Activated CD4-positive, alpha-beta T cell treated with anti-CD3 and anti-CD28 coated beads for 36 hours (primary cell): ENCODE measurements around the gene ABCB8. TPM values are rescaled to one million over a fixed set of nuclear protein-coding genes. Genes with fewer than 3 reads are reported as not detected.

Experiments
- ATAC-seq: fragments of 200-7000 bp; cut with Tn5 transposase; one replicate; pipeline ENCODE4 v1.10.0; 2021; ENCODE audit warnings: mild to moderate bottlenecking, moderate library complexity
- CTCF ChIA-PET: fragments of 350-600 bp; sonication (Branson Sonifier 250); formaldehyde crosslinking; loops from one replicate; lab custom pipeline; 2021; ENCODE audit warnings: antibody characterized with exemption; lab: Charles Lee
- POLR2A ChIA-PET: fragments of 350-600 bp; sonication (Branson Sonifier 250); formaldehyde crosslinking; loops from one replicate; lab custom pipeline; 2021; ENCODE audit warnings: antibody characterized with exemption, inconsistent platforms; lab: Charles Lee
- DNase-seq: peaks from one replicate; pipeline ENCODE4 v3.0.0-alpha.2; 2020
- H3K27ac Mint-ChIP-seq: one replicate; pipeline ENCODE4 v1.8.0; 2021; ENCODE audit warnings: mixed read lengths
- H3K27me3 Mint-ChIP-seq: one replicate; pipeline ENCODE4 v1.8.0; 2021; ENCODE audit warnings: mixed read lengths
- H3K36me3 Mint-ChIP-seq: one replicate; pipeline ENCODE4 v1.8.0; 2021; ENCODE audit warnings: low read depth, mixed read lengths
- H3K4me1 Mint-ChIP-seq: one replicate; pipeline ENCODE4 v1.8.0; 2021; ENCODE audit warnings: mixed read lengths
- H3K4me3 Mint-ChIP-seq: one replicate; pipeline ENCODE4 v1.8.0; 2021; ENCODE audit warnings: mild to moderate bottlenecking, moderate library complexity, mixed read lengths
- H3K9me3 Mint-ChIP-seq: one replicate; pipeline ENCODE4 v1.8.0; 2021; ENCODE audit warnings: low read depth, mixed read lengths
- intact Hi-C, 2 experiments: fragments of 100-400 bp; cut with DNase I in 1 of 2; cut with micrococcal nuclease in 1 of 2; formaldehyde crosslinking; loops; one replicate each; pipeline versions ENCODE4 v1.14.2 to v1.15.1; 2022 to 2024; cut with DNase I, micrococcal nuclease
- total RNA-seq, 2 experiments: library from RNA; stranded (reverse); gene quantifications; one replicate each; pipeline ENCODE4 v1.2.3, GENCODE V29; 2021

The ABCB8 gene
- total RNA-seq, 2 experiments from 2014 or later = 41.9 to 44.5 TPM

- DNase-seq = no peak
- ChIA-PET POLR2A (no interaction called here), CTCF (interaction anchor here (1.2 kb wide), 1 partner anchor 15 kb away, joined by 3 read pairs; no protein-coding TSS in a partner anchor)
- Mint-ChIP-seq H3K9me3 (no peaks in the 10 kb centered on the region), H3K4me1 (peaks cover 19% of the 10 kb centered on the region), H3K27me3 (no peaks in the 10 kb centered on the region), H3K27ac (peak overlapping the region; percentile 25), H3K4me3 (no peak overlapping the region), H3K36me3 (peaks cover 24% of the 10 kb centered on the region)
- ATAC-seq = no peak
- intact Hi-C loops = no loop called here
Measured at GRCh38 chr7:151075662-151075971, 47.4 kb downstream of the ABCB8 start.

DNA sequence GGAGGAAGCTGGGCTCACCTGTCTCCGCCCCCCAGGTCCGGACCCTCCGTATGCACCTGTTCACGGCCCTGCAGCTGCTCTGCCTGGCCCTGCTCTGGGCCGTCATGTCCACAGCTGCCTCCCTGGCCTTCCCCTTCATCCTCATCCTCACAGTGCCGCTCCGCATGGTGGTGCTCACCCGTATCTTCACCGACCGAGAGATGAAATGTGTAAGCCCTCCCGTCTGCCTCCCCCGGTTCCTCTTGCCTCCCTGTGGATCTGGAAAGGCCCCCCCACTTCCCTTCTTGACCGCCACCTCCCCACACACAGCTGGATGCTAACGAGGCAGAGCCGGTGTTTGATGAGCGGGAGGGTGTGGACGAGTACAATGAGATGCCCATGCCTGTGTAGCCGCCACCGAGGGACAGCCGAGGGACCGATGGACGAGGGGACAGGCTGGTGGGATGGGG lies 47.8 kb downstream of the ABCB8 start:
- no peaks in the 10 kb centered on the region for H3K27me3 Mint-ChIP-seq
- H3K36me3 Mint-ChIP-seq = peaks cover 23% of the 10 kb centered on the region
- ATAC-seq (no peak), DNase-seq (no peak)
- ChIA-PET POLR2A (interaction anchor here (0.6 kb wide), 1 partner anchor 1324 kb away, joined by 6 read pairs; no protein-coding TSS in a partner anchor), CTCF (interaction anchor here (1.2 kb wide), 1 partner anchor 15 kb away, joined by 3 read pairs; no protein-coding TSS in a partner anchor)
- no peak overlapping the region for H3K27ac Mint-ChIP-seq
- no peaks in the 10 kb centered on the region for H3K9me3 Mint-ChIP-seq
- H3K4me1 Mint-ChIP-seq = peaks cover 19% of the 10 kb centered on the region
- intact Hi-C loops = no loop called here
- H3K4me3 Mint-ChIP-seq = no peak overlapping the region

DNA sequence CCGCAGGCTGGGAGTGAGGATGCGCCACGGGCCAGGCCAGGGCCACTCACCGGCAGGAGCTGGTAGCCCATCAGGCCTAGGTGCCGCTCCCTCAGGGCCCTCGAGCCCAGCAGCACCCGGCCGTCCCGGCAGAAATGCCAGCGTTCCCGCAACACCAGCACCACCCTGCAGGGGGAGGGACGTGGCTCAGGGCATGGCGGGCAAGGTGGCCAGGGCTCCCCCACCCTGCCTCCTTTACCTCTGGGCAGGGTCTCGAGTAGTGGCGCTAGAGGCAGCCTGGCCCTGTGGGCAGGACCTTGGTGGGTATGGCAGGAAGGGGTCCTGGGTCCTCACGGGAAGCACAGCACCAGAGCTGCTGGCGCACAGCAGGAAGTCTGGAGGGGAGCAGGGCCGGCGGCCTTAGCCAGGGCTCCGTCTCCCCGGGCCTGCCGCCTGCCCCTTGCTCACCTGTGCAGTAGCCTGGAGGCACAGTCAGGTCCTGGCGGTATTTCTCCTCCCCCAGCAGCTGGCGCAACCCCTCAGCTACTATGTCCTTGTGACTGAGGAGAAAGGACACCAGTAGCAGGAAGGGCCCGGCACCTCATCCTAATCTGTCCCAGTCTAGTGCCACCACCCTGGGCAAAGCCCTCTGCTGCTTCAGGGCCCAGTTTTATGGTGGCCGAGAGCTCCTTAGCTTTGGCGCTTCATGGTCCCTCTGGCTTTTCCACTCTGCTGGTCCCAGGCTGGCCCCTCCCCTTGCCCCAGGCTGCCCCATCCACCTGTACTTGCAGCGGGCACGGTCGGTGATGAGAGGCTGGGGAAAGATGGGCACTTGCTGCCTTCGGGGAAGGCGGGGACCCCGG lies 48.8 kb downstream of the ABCB8 start:
- H3K36me3 Mint-ChIP-seq = peaks cover 20% of the 10 kb centered on the region
- no peaks in the 10 kb centered on the region for H3K9me3 Mint-ChIP-seq
- no peak overlapping the region for H3K4me3 Mint-ChIP-seq
- POLR2A ChIA-PET = no interaction called here
- CTCF ChIA-PET = interaction anchor here (0.6 to 1.2 kb wide), 2 partner anchors 14 to 47 kb away, joined by 3 read pairs; no protein-coding TSS in a partner anchor
- peak; percentile 49 for DNase-seq
- peaks cover 26% of the 10 kb centered on the region for H3K4me1 Mint-ChIP-seq
- H3K27ac Mint-ChIP-seq = no peak overlapping the region
- intact Hi-C loops = no loop called here
- no peaks in the 10 kb centered on the region for H3K27me3 Mint-ChIP-seq
- no peak for ATAC-seq

DNA sequence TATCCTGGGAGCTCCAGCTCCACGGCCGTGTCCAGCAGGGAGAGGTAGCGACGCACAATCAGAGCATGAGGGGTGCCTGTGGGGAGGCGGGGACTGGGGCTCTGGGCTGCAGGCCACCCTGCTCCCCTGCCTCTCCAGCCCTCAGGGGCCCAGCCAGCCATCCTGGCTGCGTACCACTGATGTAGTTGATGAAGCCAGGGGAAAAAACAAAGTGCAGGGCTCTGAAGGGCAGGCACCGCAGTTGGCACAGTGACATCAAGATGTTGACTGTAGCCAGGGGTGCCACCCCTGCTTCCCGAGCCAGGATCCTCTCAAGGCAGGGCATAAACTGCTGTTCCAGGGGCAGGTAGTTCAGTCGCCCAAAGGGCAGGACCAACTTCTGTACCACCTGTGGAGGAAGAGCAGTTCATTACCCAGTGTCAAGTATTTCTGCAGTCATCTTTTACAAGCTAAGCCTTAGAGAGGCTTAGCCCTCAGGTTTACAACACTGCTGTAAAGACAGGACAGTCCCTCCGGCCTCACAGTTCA lies 49.5 kb downstream of the ABCB8 start:
- intact Hi-C loops = no loop called here
- DNase-seq = no peak
- Mint-ChIP-seq H3K27me3 (no peaks in the 10 kb centered on the region), H3K4me1 (peaks cover 31% of the 10 kb centered on the region), H3K36me3 (peaks cover 21% of the 10 kb centered on the region), H3K4me3 (peak overlapping the region; percentile 26), H3K9me3 (no peaks in the 10 kb centered on the region), H3K27ac (peak overlapping the region; percentile 21)
- CTCF ChIA-PET = no interaction called here
- no peak for ATAC-seq
- POLR2A ChIA-PET = no interaction called here

DNA sequence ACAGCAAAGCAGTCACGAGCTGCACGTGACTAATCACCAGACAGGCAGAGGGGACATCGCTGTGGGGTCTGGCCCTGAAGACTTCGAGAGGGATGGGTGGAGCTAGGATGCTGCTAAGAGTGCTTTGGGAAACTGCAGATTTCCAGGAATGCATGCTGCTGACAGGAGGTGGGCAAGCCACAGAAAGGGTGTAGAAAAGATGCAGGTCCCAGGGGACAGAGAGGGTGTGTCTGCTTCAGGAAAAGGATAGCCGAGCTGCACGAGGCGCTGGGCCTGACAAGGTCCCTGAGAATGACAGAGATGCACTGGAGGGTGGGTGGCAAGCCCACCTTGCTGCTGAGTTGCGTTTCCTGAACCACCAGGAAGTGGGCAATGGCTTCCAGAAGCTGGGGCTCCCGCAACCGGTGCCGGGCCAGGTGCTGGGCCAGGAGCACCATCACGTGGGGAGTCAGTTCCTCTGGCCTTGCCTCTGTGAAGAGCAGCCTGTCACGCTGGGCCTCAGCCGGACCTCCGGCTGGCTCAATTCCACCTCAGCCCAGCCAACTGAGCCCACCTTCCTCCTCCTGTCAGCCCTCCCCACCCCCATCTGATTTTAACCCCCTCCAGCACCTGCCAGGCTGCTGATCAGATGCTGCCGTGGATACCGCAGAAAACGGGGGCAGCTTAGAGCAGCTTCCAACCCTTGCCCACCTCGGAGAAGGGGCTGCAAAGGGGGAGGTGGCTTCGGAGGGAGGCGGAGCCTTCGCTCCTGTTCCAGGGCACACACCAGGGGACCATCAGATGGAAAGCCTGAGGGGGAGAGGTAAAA lies 50.2 kb downstream of the ABCB8 start:
- H3K27me3 Mint-ChIP-seq = no peaks in the 10 kb centered on the region
- peak overlapping the region; percentile 53 for H3K27ac Mint-ChIP-seq
- H3K4me3 Mint-ChIP-seq = peak overlapping the region; percentile 92
- intact Hi-C loops = no loop called here
- peaks cover 22% of the 10 kb centered on the region for H3K36me3 Mint-ChIP-seq
- CTCF ChIA-PET = interaction anchor here (0.6 kb wide), 1 partner anchor 270 kb away, joined by 3 read pairs; no protein-coding TSS in a partner anchor
- ATAC-seq (no peak), DNase-seq (no peak)
- H3K4me1 Mint-ChIP-seq = peaks cover 33% of the 10 kb centered on the region
- POLR2A ChIA-PET = no interaction called here
- no peaks in the 10 kb centered on the region for H3K9me3 Mint-ChIP-seq

- H3K9me3 Mint-ChIP-seq = no peaks in the 10 kb centered on the region
- H3K4me3 Mint-ChIP-seq = peak overlapping the region; percentile 92
- intact Hi-C loops = no loop called here
- peaks cover 21% of the 10 kb centered on the region for H3K36me3 Mint-ChIP-seq
- no peaks in the 10 kb centered on the region for H3K27me3 Mint-ChIP-seq
- peaks cover 33% of the 10 kb centered on the region for H3K4me1 Mint-ChIP-seq
- H3K27ac Mint-ChIP-seq = peak overlapping the region; percentile 53
- CTCF ChIA-PET = no interaction called here
- no peak for ATAC-seq
- POLR2A ChIA-PET = no interaction called here
- DNase-seq = no peak
Measured at GRCh38 chr7:151079199-151079910, 51.1 kb downstream of the ABCB8 start.

GRCh38 chr7:151080067-151080521 lies 51.8 kb downstream of the ABCB8 start:
- ChIA-PET POLR2A (interaction anchor here (0.5 to 1.0 kb wide), 3 partner anchors 17 to 149 kb away, joined by 3 to 7 read pairs (median 3); no protein-coding TSS in a partner anchor), CTCF (interaction anchor here (0.6 to 0.7 kb wide), 4 partner anchors 21 to 69 kb away, joined by 3 to 4 read pairs (median 3); partner anchors contain the start of gene ATG9B)
- Mint-ChIP-seq H3K4me3 (peak overlapping the region; percentile 92), H3K4me1 (peaks cover 37% of the 10 kb centered on the region), H3K27ac (peak overlapping the region; percentile 91), H3K27me3 (peaks cover 4% of the 10 kb centered on the region), H3K9me3 (no peaks in the 10 kb centered on the region), H3K36me3 (peaks cover 21% of the 10 kb centered on the region)
- ATAC-seq (peak; percentile 4), DNase-seq (peak; percentile 40)
- intact Hi-C loops = loop anchor here (1.0 to 10.0 kb wide), 11 partner anchors 22 to 1365 kb away; partner anchors contain the start of genes ABCF2 (in 2 of the 2), ABCB8 (in 1 of the 2), CHPF2 (in 1 of the 2) and GIMAP4 (in 1 of the 2)

GRCh38 chr7:151080522-151081169 lies 52.4 kb downstream of the ABCB8 start, which contains the start of gene FASTK:
Gene FASTK (minus strand): TSS chr7:151080809. CDS start chr7:151080766, 43 bp downstream.
- intact Hi-C loops = loop anchor here (1.0 to 10.0 kb wide), 11 partner anchors 22 to 1366 kb away; partner anchors contain the start of genes ABCF2 (in 2 of the 2), ABCB8 (in 1 of the 2), CHPF2 (in 1 of the 2) and GIMAP4 (in 1 of the 2)
- no peaks in the 10 kb centered on the region for H3K9me3 Mint-ChIP-seq

GRCh38 chr7:151081170-151082101 lies 53.2 kb downstream of the ABCB8 start:
- CTCF ChIA-PET = no interaction called here
- peaks cover 7% of the 10 kb centered on the region for H3K27me3 Mint-ChIP-seq

More at GRCh38 chr7:151080522-151081169, 52.4 kb downstream of the ABCB8 start, which contains the start of gene FASTK:
- ATAC-seq = peak; percentile 89
- peak within 1 kb of the TSS; percentile 91 for H3K27ac Mint-ChIP-seq
- peak within 1 kb of the TSS; percentile 94 for H3K4me3 Mint-ChIP-seq
- peak; percentile 94 for DNase-seq
- POLR2A ChIA-PET = interaction anchor here (0.5 to 1.0 kb wide), 4 partner anchors 8 to 149 kb away, joined by 3 to 7 read pairs (median 3); no protein-coding TSS in a partner anchor
- H3K27me3 Mint-ChIP-seq = peaks cover 7% of the 10 kb centered on the region
- H3K36me3 Mint-ChIP-seq = peaks cover 18% of the 10 kb centered on the region
- peaks cover 43% of the 10 kb centered on the region for H3K4me1 Mint-ChIP-seq
- CTCF ChIA-PET = interaction anchor here (0.6 to 0.7 kb wide), 4 partner anchors 22 to 69 kb away, joined by 3 to 4 read pairs (median 3); partner anchors contain the start of gene ATG9B

More at GRCh38 chr7:151081170-151082101, 53.2 kb downstream of the ABCB8 start:
- Mint-ChIP-seq H3K4me3 (peak overlapping the region; percentile 94), H3K27ac (peak overlapping the region; percentile 51), H3K36me3 (peaks cover 17% of the 10 kb centered on the region), H3K9me3 (no peaks in the 10 kb centered on the region), H3K4me1 (peaks cover 46% of the 10 kb centered on the region)
- DNase-seq (no peak), ATAC-seq (no peak)
- intact Hi-C loops = loop anchor here (2.0 to 10.0 kb wide), 7 partner anchors 146 to 1367 kb away; partner anchors contain the start of genes ABCF2 (in 1 of the 2), CHPF2 (in 1 of the 2), GIMAP4 (in 1 of the 2) and GIMAP7 (in 1 of the 2)
- POLR2A ChIA-PET = interaction anchor here (0.6 to 1.0 kb wide), 3 partner anchors 8 to 23 kb away, joined by 3 read pairs; no protein-coding TSS in a partner anchor
